GM12874 (cell line): ENCODE data around the gene NBPF1.

ENCODE experiments used
- CTCF ChIP-seq: IDR thresholded peaks from 2 replicates; pipeline ENCODE4 v1.5.1; 2011; ENCODE audit warnings: low read depth, mild to moderate bottlenecking, control low read depth, low read length, moderate library complexity; ENCODE audit not compliant: insufficient read depth

NBPF1 gene

GRCh38 chr1:16614361-16615252, 1.2 kb upstream of the NBPF1 start:
- no peak for TF ChIP-seq CTCF

- TF ChIP-seq CTCF, result no peak
These were observed 812 bp downstream of the NBPF1 start for GRCh38 chr1:16612332-16613172.

GRCh38 chr1:16608838-16609560, 4.4 kb downstream of the NBPF1 start:
- no peak for TF ChIP-seq CTCF

GRCh38 chr1:16607433-16607851, 5.9 kb downstream of the NBPF1 start:
- TF ChIP-seq CTCF, result no peak

- no peak for TF ChIP-seq CTCF
These were observed 7.5 kb downstream of the NBPF1 start for GRCh38 chr1:16605532-16606505.

- no peak for TF ChIP-seq CTCF
These were observed 8.2 kb downstream of the NBPF1 start for GRCh38 chr1:16605213-16605525.

GRCh38 chr1:16521288-16521583, 92.1 kb downstream of the NBPF1 start:
- no peak for TF ChIP-seq CTCF
